ENCODE data around the gene PLA1A. TPM values are rescaled to one million over a fixed set of nuclear protein-coding genes. Genes with fewer than 3 reads are reported as not detected.

Gene PLA1A
- total RNA-seq, 2 experiments from 2014 or later = not detected

- no peaks in the 10 kb centered on the region for H3K4me1 Mint-ChIP-seq (ENCODE audit: low read depth)
These were observed 869 bp downstream of the PLA1A start for GRCh38 chr3:119598410-119599098.

GRCh38 chr3:119599558-119600174, 2.0 kb downstream of the PLA1A start:
- Mint-ChIP-seq H3K9me3 (no peaks in the 10 kb centered on the region), H3K4me3 (no peak overlapping the region), H3K36me3 (ENCODE audit: low read depth) (no peaks in the 10 kb centered on the region), H3K27ac (no peak overlapping the region), H3K27me3 (no peaks in the 10 kb centered on the region), H3K4me1 (ENCODE audit: low read depth) (no peaks in the 10 kb centered on the region)
- no peaks in the 10 kb centered on the region for H3K36me3 ChIP-seq (ENCODE audit: insufficient read depth, low read length)
- DNase-seq (no peak), ATAC-seq (ENCODE audit: poor library complexity) (no peak)
- no peak for TF ChIP-seq CTCF (IDR thresholded peaks at IDR 0.05)
- intact Hi-C loops (cut with DNase I, micrococcal nuclease) = no loop called here
- peaks cover 16% of the 10 kb centered on the region for H3K4me1 ChIP-seq (ENCODE audit: insufficient read depth, low read length)
- H3K27ac ChIP-seq (ENCODE audit: low read depth in 1 of 2, low read length in 2 of 2) = no peak overlapping the region
- no peak overlapping the region for H3K4me3 ChIP-seq (ENCODE audit: low read length)
- ChIA-PET CTCF (no interaction called here), POLR2A (interaction anchor here (0.6 kb wide), 1 partner anchor 1411 kb away, joined by 3 read pairs; no protein-coding TSS in a partner anchor)
- no peaks in the 10 kb centered on the region for H3K27me3 ChIP-seq (ENCODE audit: control insufficient read depth in 1 of 2, insufficient read depth in 2 of 2, low read length in 2 of 2)
- peaks cover 0 to 3% of the 10 kb centered on the region in 2 experiments for H3K9me3 ChIP-seq (ENCODE audit: control insufficient read depth in 1 of 2, insufficient read depth in 1 of 2, low read length in 2 of 2)

More at GRCh38 chr3:119598410-119599098, 869 bp downstream of the PLA1A start:
- H3K27me3 ChIP-seq (ENCODE audit: control insufficient read depth in 1 of 2, insufficient read depth in 2 of 2, low read length in 2 of 2) = no peaks in the 10 kb centered on the region
- POLR2A ChIA-PET = interaction anchor here (0.6 kb wide), 1 partner anchor 1412 kb away, joined by 3 read pairs; no protein-coding TSS in a partner anchor
- no peak for ATAC-seq (ENCODE audit: poor library complexity)
- intact Hi-C loops (cut with DNase I, micrococcal nuclease) = no loop called here
- CTCF ChIA-PET = no interaction called here
- no peaks in the 10 kb centered on the region for H3K27me3 Mint-ChIP-seq
- no peaks in the 10 kb centered on the region for H3K9me3 Mint-ChIP-seq
- H3K4me3 ChIP-seq (ENCODE audit: low read length) = no peak overlapping the region
- H3K36me3 Mint-ChIP-seq (ENCODE audit: low read depth) = no peaks in the 10 kb centered on the region
- H3K36me3 ChIP-seq (ENCODE audit: insufficient read depth, low read length) = no peaks in the 10 kb centered on the region
- H3K4me1 ChIP-seq (ENCODE audit: insufficient read depth, low read length) = peaks cover 16% of the 10 kb centered on the region
- no peak overlapping the region for H3K27ac ChIP-seq (ENCODE audit: low read depth in 1 of 2, low read length in 2 of 2)
- no peak overlapping the region for H3K27ac Mint-ChIP-seq
- H3K9me3 ChIP-seq (ENCODE audit: control insufficient read depth in 1 of 2, insufficient read depth in 1 of 2, low read length in 2 of 2) = peaks cover 0 to 3% of the 10 kb centered on the region in 2 experiments
- DNase-seq = no peak
- TF ChIP-seq CTCF (IDR thresholded peaks at IDR 0.05) = no peak
- no peak overlapping the region for H3K4me3 Mint-ChIP-seq

GRCh38 chr3:119600732-119601131, 3.0 kb downstream of the PLA1A start:
- CTCF ChIA-PET = interaction anchor here (0.6 kb wide), 1 partner anchor 40 kb away, joined by 8 read pairs; no protein-coding TSS in a partner anchor
- H3K27ac Mint-ChIP-seq = no peak overlapping the region
- intact Hi-C loops (cut with DNase I, micrococcal nuclease) = no loop called here

More at GRCh38 chr3:119600732-119601131, 3.0 kb downstream of the PLA1A start:
- no peak overlapping the region for H3K4me3 ChIP-seq (ENCODE audit: low read length)
- no peaks in the 10 kb centered on the region for H3K4me1 Mint-ChIP-seq (ENCODE audit: low read depth)
- no peaks in the 10 kb centered on the region for H3K27me3 ChIP-seq (ENCODE audit: control insufficient read depth in 1 of 2, insufficient read depth in 2 of 2, low read length in 2 of 2)
- no peak overlapping the region for H3K4me3 Mint-ChIP-seq
- peaks cover 16% of the 10 kb centered on the region for H3K4me1 ChIP-seq (ENCODE audit: insufficient read depth, low read length)
- H3K27ac ChIP-seq (ENCODE audit: low read depth in 1 of 2, low read length in 2 of 2) = no peak overlapping the region
- DNase-seq = peak in 6 of 14 experiments; percentile 2 to 53 (median 14)
- H3K9me3 Mint-ChIP-seq = no peaks in the 10 kb centered on the region
- TF ChIP-seq CTCF (IDR thresholded peaks at IDR 0.05) = no peak
- no peaks in the 10 kb centered on the region for H3K36me3 Mint-ChIP-seq (ENCODE audit: low read depth)
- H3K9me3 ChIP-seq (ENCODE audit: control insufficient read depth in 1 of 2, insufficient read depth in 1 of 2, low read length in 2 of 2) = peaks cover 0 to 3% of the 10 kb centered on the region in 2 experiments
- ATAC-seq (ENCODE audit: poor library complexity) = peak; percentile 49
- no peaks in the 10 kb centered on the region for H3K36me3 ChIP-seq (ENCODE audit: insufficient read depth, low read length)
- no peaks in the 10 kb centered on the region for H3K27me3 Mint-ChIP-seq
- POLR2A ChIA-PET = no interaction called here
